ENCODE data around the gene EFL1. TPM values are rescaled to one million over a fixed set of nuclear protein-coding genes. Genes with fewer than 3 reads are reported as not detected.
"Not testable (repeated sequence)": the region's sequence is repeated elsewhere in the genome, so short reads cannot be mapped to it uniquely, and the experiment has no call there.

EFL1 gene
- total RNA-seq, 1 donor from 2014 or later, result 19.3 TPM

GRCh38 chr15:82282386-82282785 lies 19.9 kb upstream of the EFL1 start:
- H3K9me3 Mint-ChIP-seq (ENCODE audit: unreplicated experiment); H3K36me3 Mint-ChIP-seq (ENCODE audit: low read depth, unreplicated experiment); H3K27ac Mint-ChIP-seq (ENCODE audit: unreplicated experiment); H3K4me1 Mint-ChIP-seq (ENCODE audit: unreplicated experiment); H3K4me3 Mint-ChIP-seq (ENCODE audit: unreplicated experiment); H3K27me3 Mint-ChIP-seq (ENCODE audit: unreplicated experiment); DNase-seq (ENCODE audit: low spot score): not testable (repeated sequence)

- TF ChIP-seq, protein P1, sequence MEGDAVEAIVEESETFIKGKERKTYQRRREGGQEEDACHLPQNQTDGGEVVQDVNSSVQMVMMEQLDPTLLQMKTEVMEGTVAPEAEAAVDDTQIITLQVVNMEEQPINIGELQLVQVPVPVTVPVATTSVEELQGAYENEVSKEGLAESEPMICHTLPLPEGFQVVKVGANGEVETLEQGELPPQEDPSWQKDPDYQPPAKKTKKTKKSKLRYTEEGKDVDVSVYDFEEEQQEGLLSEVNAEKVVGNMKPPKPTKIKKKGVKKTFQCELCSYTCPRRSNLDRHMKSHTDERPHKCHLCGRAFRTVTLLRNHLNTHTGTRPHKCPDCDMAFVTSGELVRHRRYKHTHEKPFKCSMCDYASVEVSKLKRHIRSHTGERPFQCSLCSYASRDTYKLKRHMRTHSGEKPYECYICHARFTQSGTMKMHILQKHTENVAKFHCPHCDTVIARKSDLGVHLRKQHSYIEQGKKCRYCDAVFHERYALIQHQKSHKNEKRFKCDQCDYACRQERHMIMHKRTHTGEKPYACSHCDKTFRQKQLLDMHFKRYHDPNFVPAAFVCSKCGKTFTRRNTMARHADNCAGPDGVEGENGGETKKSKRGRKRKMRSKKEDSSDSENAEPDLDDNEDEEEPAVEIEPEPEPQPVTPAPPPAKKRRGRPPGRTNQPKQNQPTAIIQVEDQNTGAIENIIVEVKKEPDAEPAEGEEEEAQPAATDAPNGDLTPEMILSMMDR (IDR thresholded peaks at IDR 0.05; ENCODE audit: unreplicated experiment), result peak; percentile 20
- not testable (repeated sequence) for H3K4me3 Mint-ChIP-seq (ENCODE audit: unreplicated experiment); DNase-seq (ENCODE audit: low spot score); H3K27me3 Mint-ChIP-seq (ENCODE audit: unreplicated experiment); H3K27ac Mint-ChIP-seq (ENCODE audit: unreplicated experiment); H3K36me3 Mint-ChIP-seq (ENCODE audit: low read depth, unreplicated experiment); H3K9me3 Mint-ChIP-seq (ENCODE audit: unreplicated experiment); H3K4me1 Mint-ChIP-seq (ENCODE audit: unreplicated experiment)
These were observed 18.7 kb upstream of the EFL1 start for GRCh38 chr15:82281276-82281675.

GRCh38 chr15:82275410-82275809 lies 12.9 kb upstream of the EFL1 start:
- Mint-ChIP-seq H3K36me3 (ENCODE audit: low read depth, unreplicated experiment) (peaks cover 13% of the 10 kb centered on the region), H3K4me3 (ENCODE audit: unreplicated experiment) (no peak overlapping the region), H3K4me1 (ENCODE audit: unreplicated experiment) (no peaks in the 10 kb centered on the region), H3K27me3 (ENCODE audit: unreplicated experiment) (no peaks in the 10 kb centered on the region), H3K27ac (ENCODE audit: unreplicated experiment) (no peak overlapping the region), H3K9me3 (ENCODE audit: unreplicated experiment) (peaks cover 12% of the 10 kb centered on the region)
- DNase-seq (ENCODE audit: low spot score), result no peak
- TF ChIP-seq, protein P1 (IDR thresholded peaks at IDR 0.05; ENCODE audit: unreplicated experiment), result no peak

- no peaks in the 10 kb centered on the region for H3K27me3 Mint-ChIP-seq (ENCODE audit: unreplicated experiment)
- no peak overlapping the region for H3K27ac Mint-ChIP-seq (ENCODE audit: unreplicated experiment)
- H3K4me3 Mint-ChIP-seq (ENCODE audit: unreplicated experiment), result no peak overlapping the region
- TF ChIP-seq, protein P1 (IDR thresholded peaks at IDR 0.05; ENCODE audit: unreplicated experiment), result no peak
- H3K36me3 Mint-ChIP-seq (ENCODE audit: low read depth, unreplicated experiment), result peaks cover 13% of the 10 kb centered on the region
- H3K9me3 Mint-ChIP-seq (ENCODE audit: unreplicated experiment), result peaks cover 12% of the 10 kb centered on the region
- no peak for DNase-seq (ENCODE audit: low spot score)
- peaks cover 7% of the 10 kb centered on the region for H3K4me1 Mint-ChIP-seq (ENCODE audit: unreplicated experiment)
These were observed 9.6 kb upstream of the EFL1 start for GRCh38 chr15:82272154-82272553.

- H3K36me3 Mint-ChIP-seq (ENCODE audit: low read depth, unreplicated experiment); H3K27ac Mint-ChIP-seq (ENCODE audit: unreplicated experiment): not testable (repeated sequence)
These were observed 5.9 kb upstream of the EFL1 start for GRCh38 chr15:82268454-82268853.

GRCh38 chr15:82267137-82267536 lies 4.6 kb upstream of the EFL1 start:
- H3K27ac Mint-ChIP-seq (ENCODE audit: unreplicated experiment); H3K36me3 Mint-ChIP-seq (ENCODE audit: low read depth, unreplicated experiment); H3K27me3 Mint-ChIP-seq (ENCODE audit: unreplicated experiment); H3K4me3 Mint-ChIP-seq (ENCODE audit: unreplicated experiment); DNase-seq (ENCODE audit: low spot score); H3K9me3 Mint-ChIP-seq (ENCODE audit: unreplicated experiment): not testable (repeated sequence)
- H3K4me1 Mint-ChIP-seq (ENCODE audit: unreplicated experiment), result peaks cover 19% of the 10 kb centered on the region

More at GRCh38 chr15:82268454-82268853, 5.9 kb upstream of the EFL1 start:
- H3K4me3 Mint-ChIP-seq (ENCODE audit: unreplicated experiment); DNase-seq (ENCODE audit: low spot score); H3K27me3 Mint-ChIP-seq (ENCODE audit: unreplicated experiment); H3K9me3 Mint-ChIP-seq (ENCODE audit: unreplicated experiment): not testable (repeated sequence)
- H3K4me1 Mint-ChIP-seq (ENCODE audit: unreplicated experiment), result peaks cover 15% of the 10 kb centered on the region

Measured in endothelial cell (in vitro differentiated cells).